Measurements from ENCODE around the gene B4GALNT4.
"Not testable (repeated sequence)": the region's sequence is repeated elsewhere in the genome, so short reads cannot be mapped to it uniquely, and the experiment has no call there.

The B4GALNT4 gene

DNA sequence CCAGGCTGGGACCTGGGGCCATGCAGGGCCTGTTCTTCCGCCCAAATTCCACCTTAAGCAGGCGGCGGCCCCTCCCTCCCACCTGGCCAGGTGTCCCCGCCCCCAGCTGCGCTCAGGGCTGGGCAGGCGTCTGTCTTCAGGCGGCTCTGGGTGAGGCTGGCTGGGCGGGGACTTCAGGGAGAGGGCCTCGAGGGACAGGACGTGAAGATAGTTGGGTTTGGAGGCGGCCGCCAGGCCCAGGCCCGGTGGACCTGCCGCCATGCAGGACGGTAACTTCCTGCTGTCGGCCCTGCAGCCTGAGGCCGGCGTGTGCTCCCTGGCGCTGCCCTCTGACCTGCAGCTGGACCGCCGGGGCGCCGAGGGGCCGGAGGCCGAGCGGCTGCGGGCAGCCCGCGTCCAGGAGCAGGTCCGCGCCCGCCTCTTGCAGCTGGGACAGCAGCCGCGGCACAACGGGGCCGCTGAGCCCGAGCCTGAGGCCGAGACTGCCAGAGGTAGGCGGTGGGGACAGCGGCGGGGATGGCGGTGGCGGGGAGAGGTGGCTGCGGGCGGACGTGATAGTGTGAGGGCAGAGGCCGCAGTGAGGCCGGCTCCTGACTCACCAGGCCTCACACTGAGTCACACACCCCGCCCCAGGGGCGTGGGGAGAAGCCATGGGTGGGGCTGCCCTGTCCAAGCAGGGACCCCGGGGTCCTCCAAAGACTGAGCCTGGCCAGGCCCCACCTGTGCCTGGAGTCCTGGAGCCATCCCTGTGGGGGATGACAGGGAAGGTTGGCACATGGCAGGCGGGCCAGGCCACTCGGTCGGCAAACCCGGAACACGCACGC lies 24.9 kb downstream of the B4GALNT4 start, which contains the start of gene PKP3:
TSS of gene PKP3 (plus strand) at position 176 of the 824 bp plus-strand sequence. CDS start at position 260, 84 bp downstream.
- no peak for DNase-seq

DNA sequence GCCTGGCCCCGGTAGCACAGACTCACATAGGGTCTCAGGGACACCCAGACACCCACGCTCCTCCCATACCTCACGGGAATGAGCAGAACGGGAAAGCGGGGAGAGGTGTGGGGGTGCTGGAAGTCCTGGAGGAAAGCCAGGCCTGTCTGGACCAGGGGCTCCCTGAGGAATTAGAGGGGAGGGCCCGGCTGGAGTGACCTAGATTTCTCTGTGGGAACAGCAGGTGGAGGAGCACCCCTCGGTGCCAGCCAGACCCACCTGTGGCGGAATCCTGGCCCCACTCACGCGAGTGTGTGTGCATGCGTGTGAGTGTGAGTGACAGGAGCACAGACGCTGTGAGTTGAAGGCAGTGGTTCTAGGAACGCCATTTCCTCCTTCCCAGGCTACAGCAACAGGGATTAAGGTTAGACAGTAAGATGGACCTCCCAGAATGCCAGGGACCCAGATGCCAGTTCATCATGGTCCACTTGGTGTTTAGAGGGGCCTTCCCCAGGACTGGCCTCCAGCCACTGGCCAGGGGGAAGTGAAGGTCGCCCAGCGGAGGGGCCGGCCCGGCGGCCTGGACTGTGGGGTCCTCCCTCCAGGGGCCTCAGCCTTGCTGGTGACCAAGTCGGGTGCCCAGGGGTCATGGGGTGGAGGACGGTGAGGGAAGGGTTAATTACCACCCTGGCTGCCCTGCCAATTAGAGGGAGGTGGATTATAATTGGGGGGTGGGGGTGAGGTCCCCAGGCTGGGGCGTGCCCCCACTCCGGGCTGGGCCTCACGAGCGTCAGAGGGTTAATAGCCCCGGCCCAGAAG lies 25.8 kb downstream of the B4GALNT4 start:
- no peak for DNase-seq

- DNase-seq, result no peak
Measured at GRCh38 chr11:395866-396265, 26.6 kb downstream of the B4GALNT4 start.

GRCh38 chr11:396511-396947 lies 27.2 kb downstream of the B4GALNT4 start:
- DNase-seq, result no peak

DNA sequence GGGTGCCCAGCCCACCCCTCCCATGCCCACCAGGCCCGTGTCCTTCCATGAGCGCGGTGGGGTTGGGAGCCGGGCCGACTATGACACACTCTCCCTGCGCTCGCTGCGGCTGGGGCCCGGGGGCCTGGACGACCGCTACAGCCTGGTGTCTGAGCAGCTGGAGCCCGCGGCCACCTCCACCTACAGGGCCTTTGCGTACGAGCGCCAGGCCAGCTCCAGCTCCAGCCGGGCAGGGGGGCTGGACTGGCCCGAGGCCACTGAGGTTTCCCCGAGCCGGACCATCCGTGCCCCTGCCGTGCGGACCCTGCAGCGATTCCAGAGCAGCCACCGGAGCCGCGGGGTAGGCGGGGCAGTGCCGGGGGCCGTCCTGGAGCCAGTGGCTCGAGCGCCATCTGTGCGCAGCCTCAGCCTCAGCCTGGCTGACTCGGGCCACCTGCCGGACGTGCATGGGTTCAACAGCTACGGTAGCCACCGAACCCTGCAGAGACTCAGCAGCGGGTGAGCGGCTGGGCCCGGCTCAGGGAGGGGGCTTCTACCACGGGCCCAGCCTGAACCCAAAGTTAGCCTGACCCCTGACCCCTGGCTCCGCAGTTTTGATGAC lies 27.7 kb downstream of the B4GALNT4 start:
- DNase-seq, result peak; percentile 78

DNA sequence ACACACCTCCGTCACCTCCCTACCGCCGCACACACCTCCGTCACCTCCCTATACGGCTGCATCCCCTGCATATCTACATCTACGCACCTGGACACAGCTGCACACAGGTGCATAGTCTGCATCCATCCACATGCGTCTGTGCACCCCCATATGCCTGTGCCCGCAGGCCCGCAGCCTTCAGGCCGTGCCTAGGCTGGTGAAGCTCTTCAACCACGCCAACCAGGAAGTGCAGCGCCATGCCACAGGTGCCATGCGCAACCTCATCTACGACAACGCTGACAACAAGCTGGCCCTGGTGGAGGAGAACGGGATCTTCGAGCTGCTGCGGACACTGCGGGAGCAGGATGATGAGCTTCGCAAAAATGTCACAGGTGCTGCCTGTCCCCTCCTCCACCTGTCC lies 29.5 kb downstream of the B4GALNT4 start:
- no peak for DNase-seq

DNA sequence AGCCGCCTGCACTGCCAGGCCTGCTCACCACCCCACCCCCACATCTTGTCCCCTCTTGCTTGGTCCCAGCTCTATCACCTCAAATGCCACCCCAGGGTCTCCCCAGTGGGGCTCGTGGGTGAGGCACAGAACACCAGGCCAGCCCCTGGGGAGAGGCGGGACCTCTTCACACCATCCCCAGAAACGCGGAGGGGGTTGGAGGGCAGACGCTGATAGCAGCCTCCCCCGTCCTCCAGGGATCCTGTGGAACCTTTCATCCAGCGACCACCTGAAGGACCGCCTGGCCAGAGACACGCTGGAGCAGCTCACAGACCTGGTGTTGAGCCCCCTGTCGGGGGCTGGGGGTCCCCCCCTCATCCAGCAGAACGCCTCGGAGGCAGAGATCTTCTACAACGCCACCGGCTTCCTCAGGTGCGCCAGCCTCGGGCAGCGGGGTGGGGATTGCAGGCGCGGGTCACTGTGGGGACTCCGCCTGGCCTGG lies 30.5 kb downstream of the B4GALNT4 start:
- no peak for DNase-seq

DNA sequence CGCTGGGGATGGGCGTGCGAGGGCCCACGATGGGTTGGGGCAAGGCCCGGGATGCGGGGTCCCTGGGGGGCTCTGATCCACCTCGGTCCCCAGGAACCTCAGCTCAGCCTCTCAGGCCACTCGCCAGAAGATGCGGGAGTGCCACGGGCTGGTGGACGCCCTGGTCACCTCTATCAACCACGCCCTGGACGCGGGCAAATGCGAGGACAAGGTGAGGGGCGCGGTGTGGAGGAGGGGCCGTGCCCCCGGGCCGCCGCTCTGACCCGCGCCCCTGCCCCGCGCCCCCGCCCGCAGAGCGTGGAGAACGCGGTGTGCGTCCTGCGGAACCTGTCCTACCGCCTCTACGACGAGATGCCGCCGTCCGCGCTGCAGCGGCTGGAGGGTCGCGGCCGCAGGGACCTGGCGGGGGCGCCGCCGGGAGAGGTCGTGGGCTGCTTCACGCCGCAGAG lies 31.0 kb downstream of the B4GALNT4 start:
- DNase-seq, result no peak

DNA sequence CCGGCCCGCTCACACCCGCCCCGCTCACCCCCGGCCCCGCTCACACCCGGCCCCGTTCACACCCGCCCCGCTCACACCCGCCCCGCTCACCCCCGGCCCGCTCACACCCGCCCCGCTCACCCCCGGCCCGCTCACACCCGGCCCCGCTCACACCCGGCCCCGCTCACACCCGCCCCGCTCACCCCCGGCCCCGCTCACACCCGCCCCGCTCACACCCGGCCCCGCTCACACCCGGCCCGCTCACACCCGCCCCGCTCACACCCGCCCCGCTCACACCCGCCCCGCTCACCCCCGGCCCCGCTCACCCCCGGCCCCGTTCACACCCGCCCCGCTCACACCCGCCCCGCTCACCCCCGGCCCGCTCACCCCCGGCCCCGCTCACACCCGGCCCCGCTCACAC lies 31.9 kb downstream of the B4GALNT4 start:
- not testable (repeated sequence) for DNase-seq

- no peak for DNase-seq
Measured at GRCh38 chr11:403021-403760, 33.9 kb downstream of the B4GALNT4 start.

DNA sequence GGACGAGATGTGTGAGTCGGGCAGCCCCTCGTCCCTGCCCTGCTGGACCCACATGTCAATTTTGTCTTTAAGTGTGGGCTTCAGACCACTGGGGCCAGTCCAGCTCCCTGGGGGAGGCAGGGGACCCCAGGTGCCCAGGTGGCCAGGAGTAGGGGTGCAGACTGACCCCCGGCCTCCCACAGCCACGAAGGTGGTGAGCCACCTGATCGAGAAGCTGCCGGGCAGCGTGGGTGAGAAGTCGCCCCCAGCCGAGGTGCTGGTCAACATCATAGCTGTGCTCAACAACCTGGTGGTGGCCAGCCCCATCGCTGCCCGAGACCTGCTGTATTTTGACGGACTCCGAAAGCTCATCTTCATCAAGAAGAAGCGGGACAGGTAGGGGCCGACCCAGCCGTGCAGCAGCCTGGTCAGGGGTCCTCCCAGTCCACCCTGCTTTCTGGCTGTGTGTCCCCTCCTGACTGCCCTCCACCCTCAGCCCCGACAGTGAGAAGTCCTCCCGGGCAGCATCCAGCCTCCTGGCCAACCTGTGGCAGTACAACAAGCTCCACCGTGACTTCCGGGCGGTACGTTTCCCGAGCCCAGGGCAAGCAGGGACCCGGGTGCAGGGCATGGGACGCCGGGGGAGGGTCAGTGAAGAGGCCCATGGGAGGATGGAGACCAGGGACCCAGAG lies 34.6 kb downstream of the B4GALNT4 start:
- no peak for DNase-seq

DNA sequence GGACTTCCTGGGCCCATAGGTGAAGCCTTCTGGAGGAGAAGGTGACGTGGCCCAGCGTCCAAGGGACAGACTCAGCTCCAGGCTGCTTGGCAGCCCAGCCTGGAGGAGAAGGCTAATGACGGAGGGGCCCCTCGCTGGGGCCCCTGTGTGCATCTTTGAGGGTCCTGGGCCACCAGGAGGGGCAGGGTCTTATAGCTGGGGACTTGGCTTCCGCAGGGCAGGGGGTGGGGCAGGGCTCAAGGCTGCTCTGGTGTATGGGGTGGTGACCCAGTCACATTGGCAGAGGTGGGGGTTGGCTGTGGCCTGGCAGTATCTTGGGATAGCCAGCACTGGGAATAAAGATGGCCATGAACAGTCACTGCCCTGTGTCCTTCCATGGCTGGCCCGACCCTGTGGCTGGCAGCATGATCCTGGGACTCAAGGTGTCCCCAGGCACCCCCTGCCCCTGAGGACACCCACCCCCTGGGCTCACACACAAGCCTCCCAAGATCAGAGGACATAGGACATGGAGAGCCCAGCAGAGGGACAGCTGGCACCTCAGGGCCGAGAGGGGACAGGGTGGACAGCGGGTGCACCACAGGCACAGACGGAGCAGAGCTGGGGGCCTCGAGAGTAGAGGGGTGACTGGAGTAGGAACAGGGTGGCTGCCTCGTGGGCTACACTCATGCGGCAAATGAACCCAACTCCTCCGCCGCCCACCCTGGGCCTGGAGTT lies 35.4 kb downstream of the B4GALNT4 start:
- no peak for DNase-seq

DNA sequence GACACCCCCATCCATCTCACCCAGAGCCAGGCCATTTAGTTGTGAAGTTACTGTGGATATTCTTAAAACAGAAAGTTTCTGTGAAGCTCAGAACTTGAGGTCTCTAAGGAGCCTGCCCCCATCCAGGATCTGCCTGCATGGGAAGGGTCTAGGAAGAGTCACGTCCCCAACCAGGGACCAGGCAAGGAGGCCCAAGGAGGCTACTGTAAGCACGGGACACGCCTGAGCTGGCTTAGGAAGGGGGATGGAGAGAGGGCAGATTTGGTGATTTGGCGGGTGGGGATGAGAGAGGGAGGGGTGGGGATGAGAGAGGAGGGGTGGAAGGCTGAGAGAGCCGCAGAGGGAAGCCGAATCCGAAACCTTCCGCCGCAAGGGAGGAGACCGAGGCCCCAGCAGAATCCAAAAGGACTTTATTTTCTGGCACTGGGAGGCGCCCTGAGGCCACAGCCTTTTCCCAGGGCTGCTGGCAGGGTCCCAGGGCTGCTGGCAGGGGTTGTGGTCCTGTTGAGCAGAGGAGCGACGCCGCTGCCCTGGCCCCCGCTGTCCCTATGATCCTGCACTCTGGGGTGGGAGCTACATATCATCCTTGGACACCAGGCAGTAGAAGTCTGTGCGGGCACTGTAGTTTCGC lies 36.1 kb downstream of the B4GALNT4 start:
- no peak for DNase-seq

- DNase-seq, result no peak
Measured at GRCh38 chr11:405954-406795, 36.9 kb downstream of the B4GALNT4 start.

- peak; percentile 94 for DNase-seq
Measured at GRCh38 chr11:406796-407650, 37.7 kb downstream of the B4GALNT4 start.

GRCh38 chr11:407651-408123 lies 38.4 kb downstream of the B4GALNT4 start:
- DNase-seq, result no peak

GRCh38 chr11:408154-409007 lies 39.1 kb downstream of the B4GALNT4 start:
- DNase-seq, result no peak
